ENCODE data around the gene HTR5A. TPM values are rescaled to one million over a fixed set of nuclear protein-coding genes. Genes with fewer than 3 reads are reported as not detected.

The HTR5A gene

Small RNA genes lying within 50 kb of the gene (small RNA-seq; reads per million reads assigned to genes)
- gene AC092628.1 (ENCODE audit: insufficient read depth): not detected
